MM.1S (cell line): ENCODE data around the gene RASSF9.

Experiments used
- DNase-seq: peaks from one replicate; pipeline ENCODE4 v3.0.0-alpha.2; 2015
- H2AFZ ChIP-seq: fragments of 300-600 bp; sonication (generic); 2 replicates; pipeline ENCODE4 v1.6.0; 2016; ENCODE audit warnings: antibody characterized with exemption, low read length
- H3F3A ChIP-seq: fragments of 300-600 bp; sonication (generic); 2 replicates; pipeline ENCODE4 v1.6.1; 2016; ENCODE audit warnings: mild to moderate bottlenecking, antibody characterized with exemption, low read length, moderate library complexity, mixed read lengths; ENCODE audit not compliant: insufficient read depth
- H3K27ac ChIP-seq: fragments of 300-600 bp; sonication (generic); 2 replicates; pipeline ENCODE4 v1.5.1; 2016; ENCODE audit warnings: mild to moderate bottlenecking, low read length
- H3K27me3 ChIP-seq: fragments of 300-600 bp; sonication (generic); replicated peaks from 2 replicates; pipeline ENCODE4 v1.6.0; 2016; ENCODE audit warnings: low read length; ENCODE audit not compliant: insufficient read depth
- H3K36me3 ChIP-seq: fragments of 300-600 bp; sonication (generic); replicated peaks from 2 replicates; pipeline ENCODE4 v1.6.1; 2016; ENCODE audit warnings: mild to moderate bottlenecking, low read length, mixed read lengths; ENCODE audit not compliant: insufficient read depth
- H3K4me1 ChIP-seq: fragments of 300-600 bp; sonication (generic); 2 replicates; pipeline ENCODE4 v1.6.1; 2016; ENCODE audit warnings: low read length, mixed read lengths
- H3K4me2 ChIP-seq: fragments of 300-600 bp; sonication (generic); 2 replicates; pipeline ENCODE4 v1.6.0; 2016; ENCODE audit warnings: low read depth, low read length
- H3K4me3 ChIP-seq: fragments of 300-600 bp; sonication (generic); 2 replicates; pipeline ENCODE4 v1.5.1; 2016; ENCODE audit warnings: low read length, mixed read lengths
- H3K79me2 ChIP-seq: fragments of 300-600 bp; sonication (generic); 2 replicates; pipeline ENCODE4 v1.6.1; 2016; ENCODE audit warnings: mixed run types, low read length, mixed read lengths
- H3K9ac ChIP-seq: fragments of 300-600 bp; sonication (generic); 2 replicates; pipeline ENCODE4 v1.6.1; 2016; ENCODE audit warnings: low read length, mixed read lengths
- H3K9me2 ChIP-seq: fragments of 300-600 bp; sonication (generic); replicated peaks from 2 replicates; pipeline ENCODE4 v1.6.1; 2016; ENCODE audit warnings: mild to moderate bottlenecking, low read length, mixed read lengths; ENCODE audit not compliant: insufficient read depth
- H3K9me3 ChIP-seq: fragments of 300-600 bp; sonication (generic); replicated peaks from 2 replicates; pipeline ENCODE4 v1.6.1; 2016; ENCODE audit warnings: mild to moderate bottlenecking, low read length, mixed read lengths; ENCODE audit not compliant: insufficient read depth
- H4K20me1 ChIP-seq: fragments of 300-600 bp; sonication (generic); 2 replicates; pipeline ENCODE4 v1.6.1; 2016; ENCODE audit warnings: mild to moderate bottlenecking, low read length, moderate library complexity, mixed read lengths; ENCODE audit not compliant: insufficient read depth
- EZH2 ChIP-seq: fragments of 300-600 bp; sonication (generic); optimal IDR thresholded peaks from 2 replicates; pipeline ENCODE3; 2017; ENCODE audit warnings: low read depth, mild to moderate bottlenecking, antibody characterized with exemption, low read length, mixed read lengths
- EZH2phosphoT487 ChIP-seq: fragments of 300-600 bp; sonication (generic); IDR thresholded peaks from 2 replicates; pipeline ENCODE4 v1.6.1; 2018; ENCODE audit warnings: antibody characterized with exemption, low read length
- TF ChIP-seq, protein P1 (sequence below): fragments of 300-600 bp; sonication (generic); IDR thresholded peaks from 2 replicates; pipeline ENCODE4 v1.5.1; 2016; ENCODE audit warnings: antibody characterized with exemption, low read length, mixed read lengths

Gene RASSF9

GRCh38 chr12:85843606-85844310, 7.5 kb upstream of the RASSF9 start:
- no peaks in the 10 kb centered on the region for H3F3A ChIP-seq
- no peaks in the 10 kb centered on the region for H3K27me3 ChIP-seq
- H3K9me2 ChIP-seq, result no peaks in the 10 kb centered on the region
- H3K9ac ChIP-seq, result no peak overlapping the region
- no peaks in the 10 kb centered on the region for H3K36me3 ChIP-seq
- H3K27ac ChIP-seq, result no peak overlapping the region
- no peak overlapping the region for H2AFZ ChIP-seq
- H3K4me2 ChIP-seq, result no peak overlapping the region
- H3K79me2 ChIP-seq, result no peaks in the 10 kb centered on the region
- no peak overlapping the region for H3K4me3 ChIP-seq
- no peaks in the 10 kb centered on the region for H4K20me1 ChIP-seq
- TF ChIP-seq, protein P1, sequence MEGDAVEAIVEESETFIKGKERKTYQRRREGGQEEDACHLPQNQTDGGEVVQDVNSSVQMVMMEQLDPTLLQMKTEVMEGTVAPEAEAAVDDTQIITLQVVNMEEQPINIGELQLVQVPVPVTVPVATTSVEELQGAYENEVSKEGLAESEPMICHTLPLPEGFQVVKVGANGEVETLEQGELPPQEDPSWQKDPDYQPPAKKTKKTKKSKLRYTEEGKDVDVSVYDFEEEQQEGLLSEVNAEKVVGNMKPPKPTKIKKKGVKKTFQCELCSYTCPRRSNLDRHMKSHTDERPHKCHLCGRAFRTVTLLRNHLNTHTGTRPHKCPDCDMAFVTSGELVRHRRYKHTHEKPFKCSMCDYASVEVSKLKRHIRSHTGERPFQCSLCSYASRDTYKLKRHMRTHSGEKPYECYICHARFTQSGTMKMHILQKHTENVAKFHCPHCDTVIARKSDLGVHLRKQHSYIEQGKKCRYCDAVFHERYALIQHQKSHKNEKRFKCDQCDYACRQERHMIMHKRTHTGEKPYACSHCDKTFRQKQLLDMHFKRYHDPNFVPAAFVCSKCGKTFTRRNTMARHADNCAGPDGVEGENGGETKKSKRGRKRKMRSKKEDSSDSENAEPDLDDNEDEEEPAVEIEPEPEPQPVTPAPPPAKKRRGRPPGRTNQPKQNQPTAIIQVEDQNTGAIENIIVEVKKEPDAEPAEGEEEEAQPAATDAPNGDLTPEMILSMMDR, result no peak
- TF ChIP-seq EZH2 (no peak), EZH2phosphoT487 (no peak)
- no peaks in the 10 kb centered on the region for H3K4me1 ChIP-seq
- DNase-seq, result no peak
- H3K9me3 ChIP-seq, result no peaks in the 10 kb centered on the region

DNA sequence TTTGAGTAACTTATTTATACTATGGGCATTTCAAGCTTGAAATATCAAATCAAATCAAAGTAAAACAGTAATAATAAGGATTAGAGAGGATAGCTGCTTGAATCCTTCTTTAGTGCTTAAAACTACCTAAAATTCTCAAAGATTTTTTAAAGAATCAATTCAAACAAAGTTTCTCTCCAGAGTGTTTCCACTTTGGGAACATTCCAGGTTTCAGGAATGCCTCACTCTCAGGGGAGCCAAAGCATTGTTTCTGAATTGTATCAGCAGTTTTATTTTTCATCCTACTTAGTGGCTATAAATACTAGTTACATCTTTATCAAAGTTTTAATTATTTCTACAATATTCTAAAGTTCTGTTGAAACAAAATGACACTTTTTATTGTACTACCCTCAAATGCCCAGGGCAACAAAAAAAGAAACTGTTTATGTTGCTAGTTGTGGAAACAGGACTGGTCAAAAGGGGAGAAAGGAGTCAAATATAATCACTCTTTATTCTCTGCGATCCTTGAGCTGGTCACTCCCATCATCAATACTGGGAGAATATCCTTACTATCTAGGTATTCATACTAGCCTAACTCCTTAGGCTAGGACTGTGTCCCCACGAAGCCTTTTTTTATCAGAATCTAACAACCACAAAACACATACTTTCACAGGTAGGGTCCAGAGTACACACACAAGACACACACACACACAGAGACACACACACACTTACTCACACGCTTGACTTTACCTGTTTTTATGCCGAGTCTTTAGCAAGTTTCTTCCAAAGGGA, 598 bp downstream of the RASSF9 start:
- DNase-seq, result no peak
- Histone ChIP-seq H3K9me2 (no peaks in the 10 kb centered on the region), H3K79me2 (no peaks in the 10 kb centered on the region), H3K36me3 (no peaks in the 10 kb centered on the region), H4K20me1 (no peaks in the 10 kb centered on the region), H3K4me3 (no peak overlapping the region), H3K27me3 (no peaks in the 10 kb centered on the region), H3K4me2 (no peak overlapping the region), H3K4me1 (no peaks in the 10 kb centered on the region), H3K9me3 (no peaks in the 10 kb centered on the region), H3F3A (no peaks in the 10 kb centered on the region), H2AFZ (0 out of 2 replicates have a peak overlapping the region, but pooled peaks have one; percentile 27), H3K9ac (no peak overlapping the region), H3K27ac (no peak overlapping the region)
- TF ChIP-seq, protein P1, result no peak
- TF ChIP-seq EZH2phosphoT487, result no peak
- no peak for TF ChIP-seq EZH2

- Histone ChIP-seq H3K79me2 (no peaks in the 10 kb centered on the region), H3K9ac (no peak overlapping the region), H3K4me1 (no peaks in the 10 kb centered on the region), H3K27me3 (no peaks in the 10 kb centered on the region), H3K9me3 (no peaks in the 10 kb centered on the region), H3K36me3 (no peaks in the 10 kb centered on the region), H3K4me2 (no peak overlapping the region), H3K4me3 (no peak overlapping the region), H2AFZ (no peak overlapping the region), H3K27ac (no peak overlapping the region), H3F3A (no peaks in the 10 kb centered on the region), H4K20me1 (no peaks in the 10 kb centered on the region), H3K9me2 (no peaks in the 10 kb centered on the region)
- no peak for DNase-seq
- TF ChIP-seq EZH2, result no peak
Measured at GRCh38 chr12:85834378-85834777, 1.8 kb downstream of the RASSF9 start.

- Histone ChIP-seq H3K4me1 (no peaks in the 10 kb centered on the region), H3K9me3 (no peaks in the 10 kb centered on the region), H3K9me2 (no peaks in the 10 kb centered on the region), H3K4me3 (no peak overlapping the region), H3K79me2 (no peaks in the 10 kb centered on the region), H3F3A (no peaks in the 10 kb centered on the region), H3K27me3 (no peaks in the 10 kb centered on the region), H4K20me1 (no peaks in the 10 kb centered on the region), H3K9ac (no peak overlapping the region), H3K27ac (no peak overlapping the region), H2AFZ (no peak overlapping the region), H3K4me2 (no peak overlapping the region), H3K36me3 (no peaks in the 10 kb centered on the region)
- DNase-seq, result no peak
- TF ChIP-seq EZH2phosphoT487 (no peak), EZH2 (no peak)
- TF ChIP-seq, protein P1, result no peak
Measured at GRCh38 chr12:85833579-85833978, 2.6 kb downstream of the RASSF9 start.
